Transverse colon (tissue), 4 donors: ENCODE measurements around the gene TSPAN17. TPM values are rescaled to one million over a fixed set of nuclear protein-coding genes. Genes with fewer than 3 reads are reported as not detected.

ENCODE experiments used
- DNase-seq: peaks from one replicate; pipeline ENCODE4 v3.0.0-alpha.2; 2019
- H3K27ac ChIP-seq, 4 donors: fragments of 200-600 bp; sonication (generic); 2 replicates each; pipeline ENCODE4 v1.5.1; 2016 to 2018; ENCODE audit warnings: inconsistent platforms in 4 of 4
- H3K27me3 ChIP-seq: fragments of 200-600 bp; sonication (generic); 2 replicates; pipeline ENCODE4 v1.5.1; 2017; ENCODE audit warnings: inconsistent platforms
- H3K36me3 ChIP-seq, 4 donors: fragments of 200-600 bp; sonication (generic); 2 replicates each; pipeline ENCODE4 v1.5.1; 2017 to 2019; ENCODE audit warnings: inconsistent platforms in 4 of 4
- H3K4me1 ChIP-seq, 4 donors: fragments of 200-600 bp; sonication (generic); 2 replicates each; pipeline ENCODE4 v1.5.1; 2017 to 2020; ENCODE audit warnings: inconsistent platforms in 4 of 4
- H3K4me3 ChIP-seq, 4 donors: fragments of 200-600 bp; sonication (generic); 1 replicate in 1 of 4; 2 replicates in 3 of 4; pipeline versions ENCODE4 v1.5.1 to v1.6.1; 2017 to 2019; ENCODE audit warnings: inconsistent platforms in 4 of 4
- H3K9me3 ChIP-seq, 2 donors: fragments of 200-600 bp; sonication (generic); 2 replicates each; pipeline ENCODE4 v1.5.1; 2017 to 2019; ENCODE audit warnings: inconsistent platforms in 2 of 2
- EP300 ChIP-seq: sonication (generic); formaldehyde crosslinking; IDR thresholded peaks from one replicate; pipeline ENCODE4 v1.6.1; 2017; ENCODE audit warnings: antibody characterized with exemption, low read depth
- POLR2A ChIP-seq: fragments of 450-650 bp; IDR thresholded peaks from one replicate; pipeline ENCODE4 v1.6.1; 2016; ENCODE audit warnings: antibody characterized with exemption, mild to moderate bottlenecking, moderate library complexity
- POLR2AphosphoS5 ChIP-seq, 3 donors: sonication (generic); formaldehyde crosslinking; IDR thresholded peaks; one replicate each; pipeline ENCODE4 v1.6.1; 2016; ENCODE audit warnings: antibody characterized with exemption in 3 of 3
- WGBS, 2 donors: methylation state at CpG; one replicate each; pipeline ENCODE4 v1.1.5; 2018; ENCODE audit warnings: low coverage in 1 of 2; 5-methylcytosine and 5-hydroxymethylcytosine counted together
- in situ Hi-C, 4 donors: fragments of 200-750 bp; cut with MboI; loops; one replicate each; pipeline versions ENCODE4 v1.15.0 to v1.15.1; 2017; ENCODE audit warnings: low sequenced_read_pairs in 3 of 4, low pct_ligation_motif_present in 1 of 4, low pct_unique_long_range_greater_than_20kb in 1 of 4
- intact Hi-C: fragments of 100-400 bp; cut with DNase I; formaldehyde crosslinking; loops from one replicate; pipeline ENCODE4 v1.15.1; 2023; ENCODE audit warnings: low total_unique reads
- total RNA-seq, 4 donors: library from RNA; depleted of rRNA; stranded (reverse); fragments of >200 nt; gene quantifications; one replicate each; pipeline ENCODE4 v1.1.0, GENCODE V29; 2016
- TF ChIP-seq, protein P1 (sequence below), 5 experiments: fragments of 200-600 bp in 3 of 5; fragments of 450-650 bp in 2 of 5; sonication (generic) in 3 of 5; IDR thresholded peaks; 1 replicate in 2 of 5; 2 replicates in 3 of 5; pipeline ENCODE4 v1.5.1; 2016 to 2017; ENCODE audit warnings: antibody characterized with exemption in 5 of 5, inconsistent platforms in 3 of 5, mild to moderate bottlenecking in 2 of 5, moderate library complexity in 1 of 5

TSPAN17 gene
- total RNA-seq, 4 donors from 2014 or later = 27.2 to 227 (median 36.1) TPM

DNA sequence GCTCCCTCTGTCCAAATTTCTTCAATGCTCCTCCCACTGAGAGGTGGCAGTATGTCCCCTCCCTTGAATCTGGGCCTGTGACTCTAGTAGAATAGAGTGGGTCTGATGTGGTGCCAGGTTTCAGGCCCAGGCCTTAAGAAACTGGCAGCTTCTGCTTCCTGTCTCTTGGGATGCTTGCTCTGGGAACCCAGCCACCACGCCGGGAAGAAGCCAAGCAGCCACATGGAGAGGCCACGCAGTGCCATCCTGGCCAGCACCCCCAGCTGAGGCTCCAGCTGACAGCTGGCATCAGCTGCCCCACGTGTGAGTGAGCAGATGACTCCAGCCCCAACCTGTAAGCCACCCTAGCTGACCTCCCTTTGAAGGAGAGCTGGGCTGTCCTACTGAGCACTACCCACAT is 7.3 kb upstream of the TSPAN17 start:
- peaks cover 8% of the 10 kb centered on the region for H3K27me3 ChIP-seq
- H3K4me1 ChIP-seq = no peaks in the 10 kb centered on the region
- H3K9me3 ChIP-seq = no peaks in the 10 kb centered on the region
- intact Hi-C loops (no loop called here), in situ Hi-C loops (no loop called here)
- DNase-seq = no peak
- H3K36me3 ChIP-seq = no peaks in the 10 kb centered on the region
- H3K4me3 ChIP-seq = no peak overlapping the region
- WGBS, 2 donors = 52% methylated on average over 4 of the region's 4 CpGs; no CpG with 5 or more reads in 1 of the 2 donors
- no peak for TF ChIP-seq EP300
- TF ChIP-seq POLR2A = no peak
- TF ChIP-seq, protein P1, sequence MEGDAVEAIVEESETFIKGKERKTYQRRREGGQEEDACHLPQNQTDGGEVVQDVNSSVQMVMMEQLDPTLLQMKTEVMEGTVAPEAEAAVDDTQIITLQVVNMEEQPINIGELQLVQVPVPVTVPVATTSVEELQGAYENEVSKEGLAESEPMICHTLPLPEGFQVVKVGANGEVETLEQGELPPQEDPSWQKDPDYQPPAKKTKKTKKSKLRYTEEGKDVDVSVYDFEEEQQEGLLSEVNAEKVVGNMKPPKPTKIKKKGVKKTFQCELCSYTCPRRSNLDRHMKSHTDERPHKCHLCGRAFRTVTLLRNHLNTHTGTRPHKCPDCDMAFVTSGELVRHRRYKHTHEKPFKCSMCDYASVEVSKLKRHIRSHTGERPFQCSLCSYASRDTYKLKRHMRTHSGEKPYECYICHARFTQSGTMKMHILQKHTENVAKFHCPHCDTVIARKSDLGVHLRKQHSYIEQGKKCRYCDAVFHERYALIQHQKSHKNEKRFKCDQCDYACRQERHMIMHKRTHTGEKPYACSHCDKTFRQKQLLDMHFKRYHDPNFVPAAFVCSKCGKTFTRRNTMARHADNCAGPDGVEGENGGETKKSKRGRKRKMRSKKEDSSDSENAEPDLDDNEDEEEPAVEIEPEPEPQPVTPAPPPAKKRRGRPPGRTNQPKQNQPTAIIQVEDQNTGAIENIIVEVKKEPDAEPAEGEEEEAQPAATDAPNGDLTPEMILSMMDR (IDR thresholded peaks at IDR 0.05) = no peak
- TF ChIP-seq POLR2AphosphoS5 (IDR thresholded peaks at IDR 0.05) = no peak
- no peak overlapping the region for H3K27ac ChIP-seq

DNA sequence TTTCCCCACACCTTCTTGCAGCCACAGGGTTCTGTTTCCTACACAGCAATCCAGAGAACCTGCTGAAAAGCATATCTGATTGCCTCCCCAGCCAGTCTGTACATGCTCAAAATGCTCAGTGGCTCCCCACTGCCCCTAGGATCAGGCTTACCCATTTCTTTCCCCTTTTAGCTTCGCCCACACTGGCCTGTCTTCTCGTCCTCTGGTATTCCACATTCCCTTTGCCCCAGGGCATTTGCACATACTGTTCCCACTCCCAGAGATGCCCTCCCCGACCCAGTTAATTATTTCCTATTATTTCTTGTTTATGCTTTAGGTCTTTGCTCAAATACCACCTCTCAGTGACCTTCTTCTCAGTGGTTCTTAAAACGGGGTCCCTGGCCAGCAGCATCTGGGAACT is 6.7 kb upstream of the TSPAN17 start:
- no peak for DNase-seq
- Histone ChIP-seq H3K4me1 (no peaks in the 10 kb centered on the region), H3K27ac (no peak overlapping the region), H3K27me3 (peaks cover 2% of the 10 kb centered on the region), H3K4me3 (no peak overlapping the region), H3K36me3 (no peaks in the 10 kb centered on the region), H3K9me3 (no peaks in the 10 kb centered on the region)
- TF ChIP-seq, protein P1 (IDR thresholded peaks at IDR 0.05) = no peak
- TF ChIP-seq EP300 (no peak), POLR2A (no peak), POLR2AphosphoS5 (IDR thresholded peaks at IDR 0.05) (no peak)
- 73 to 87% methylated on average over 3 to 4 of the region's 4 CpGs for WGBS, 2 donors
- intact Hi-C loops = no loop called here
- in situ Hi-C loops = no loop called here

DNA sequence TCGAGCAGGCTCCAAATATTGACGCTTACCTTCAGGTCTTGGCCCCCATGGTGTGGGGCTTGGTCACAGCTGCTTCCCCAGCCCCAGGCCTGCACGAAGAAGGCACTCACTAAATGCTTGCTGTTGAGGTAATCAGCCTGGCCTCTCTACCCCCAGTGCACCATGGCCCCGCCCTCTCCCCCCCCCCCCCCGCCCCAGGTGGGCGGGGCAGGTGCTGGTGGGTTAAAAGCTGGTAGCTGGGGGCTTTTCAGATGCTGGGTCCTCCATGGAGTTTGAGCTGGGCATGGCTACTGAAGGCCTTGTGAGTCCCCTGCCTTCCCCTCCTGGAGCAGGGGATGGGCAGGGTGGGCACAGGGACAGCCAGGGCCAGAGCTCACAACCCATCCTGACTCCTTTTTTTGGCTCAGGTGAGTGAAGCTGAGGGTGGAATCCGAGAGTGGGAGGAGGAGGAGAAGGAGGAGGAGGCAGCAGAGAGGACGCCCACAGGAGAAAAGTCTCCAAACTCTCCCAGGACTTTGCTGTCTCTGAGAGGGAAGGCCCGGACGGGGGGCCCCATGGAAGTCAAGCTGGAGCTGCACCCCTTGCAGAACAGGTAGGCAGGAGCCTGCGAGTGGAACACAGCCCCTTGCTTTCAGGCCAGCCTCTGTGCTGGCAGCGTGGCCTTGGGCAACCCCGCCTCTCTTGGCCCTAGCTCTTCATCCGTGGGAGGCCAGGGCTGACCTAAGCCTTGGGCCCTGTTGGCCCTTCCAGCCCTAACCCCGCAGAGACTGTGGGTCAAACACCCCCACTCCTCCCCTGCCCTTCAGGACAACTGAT is 4.4 kb upstream of the TSPAN17 start:
- Histone ChIP-seq H3K36me3 (no peaks in the 10 kb centered on the region), H3K27ac (no peak overlapping the region), H3K9me3 (no peaks in the 10 kb centered on the region), H3K4me3 (no peak overlapping the region), H3K27me3 (no peaks in the 10 kb centered on the region), H3K4me1 (peaks cover under 1 to 10% (median 7%) of the 10 kb centered on the region in 4 donors)
- WGBS, 2 donors = 66 to 70% methylated on average over 2 to 13 of the region's 15 CpGs
- in situ Hi-C loops (no loop called here), intact Hi-C loops (no loop called here)
- TF ChIP-seq POLR2AphosphoS5 (IDR thresholded peaks at IDR 0.05) = no peak
- no peak for TF ChIP-seq EP300
- no peak for TF ChIP-seq POLR2A
- TF ChIP-seq, protein P1 (IDR thresholded peaks at IDR 0.05) = no peak
- DNase-seq = no peak

DNA sequence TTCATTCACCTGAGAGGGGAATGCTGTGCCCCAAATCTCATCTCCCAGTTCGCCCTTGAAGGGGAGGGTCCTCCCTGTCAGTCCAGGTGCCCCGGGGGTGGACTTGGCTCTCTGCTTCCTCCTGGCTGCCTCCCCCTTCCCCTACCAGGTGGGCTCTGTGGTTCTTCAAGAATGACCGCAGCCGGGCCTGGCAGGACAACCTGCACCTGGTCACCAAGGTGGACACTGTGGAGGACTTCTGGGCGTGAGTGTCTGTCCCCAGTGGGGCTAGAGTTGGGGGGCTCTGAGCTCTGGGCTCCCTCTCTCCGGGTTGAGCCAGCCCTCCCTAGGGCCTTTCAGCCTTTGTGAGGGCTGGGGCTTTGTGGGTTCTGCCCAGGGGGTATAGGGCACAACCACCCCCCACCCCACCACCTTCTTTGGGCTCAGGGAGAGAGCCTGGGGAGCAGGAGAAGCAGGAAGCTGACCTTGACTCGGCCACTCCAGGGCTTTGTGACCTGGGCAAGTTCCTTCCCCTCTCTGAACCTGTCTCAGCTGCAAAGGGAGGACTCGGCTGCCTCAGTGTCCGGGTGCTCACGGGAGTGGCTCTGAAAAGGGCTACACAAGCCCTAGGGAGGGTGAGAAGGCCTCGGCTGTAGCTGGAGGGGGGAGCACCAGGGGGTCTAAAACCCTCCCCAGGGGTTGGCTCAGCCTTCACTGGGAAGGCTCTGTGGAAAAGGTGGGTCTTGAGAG is 3.6 kb upstream of the TSPAN17 start:
- no peaks in the 10 kb centered on the region for H3K36me3 ChIP-seq
- no peak overlapping the region for H3K4me3 ChIP-seq
- in situ Hi-C loops (no loop called here), intact Hi-C loops (no loop called here)
- no peak overlapping the region for H3K27ac ChIP-seq
- no peak for DNase-seq
- 81% methylated on average over 9 of the region's 11 CpGs; no CpG with 5 or more reads in 1 of the 2 donors for WGBS, 2 donors
- TF ChIP-seq EP300 (no peak), POLR2AphosphoS5 (IDR thresholded peaks at IDR 0.05) (no peak), POLR2A (no peak)
- TF ChIP-seq, protein P1 (IDR thresholded peaks at IDR 0.05) = no peak
- no peaks in the 10 kb centered on the region for H3K27me3 ChIP-seq
- H3K9me3 ChIP-seq = no peaks in the 10 kb centered on the region
- H3K4me1 ChIP-seq = peaks cover 8 to 17% (median 15%) of the 10 kb centered on the region in 4 donors
